Fibroblast of villous mesenchyme (primary cell): ENCODE measurements around the gene STEAP3. TPM values are rescaled to one million over a fixed set of nuclear protein-coding genes. Genes with fewer than 3 reads are reported as not detected.

Experiments used
- DNase-seq: peaks from one replicate; pipeline ENCODE4 v3.0.0-alpha.2; 2010; ENCODE audit warnings: low read depth
- H3K4me3 ChIP-seq: 2 replicates; pipeline ENCODE4 v1.5.1; 2011; ENCODE audit warnings: low read depth, mild to moderate bottlenecking, low read length
- CTCF ChIP-seq: IDR thresholded peaks from 2 replicates; pipeline ENCODE4 v1.5.1; 2012; ENCODE audit warnings: low read depth, mild to moderate bottlenecking, low read length; ENCODE audit not compliant: insufficient read depth
- total RNA-seq: library from RNA; depleted of rRNA; stranded (reverse); fragments of >200 nt; gene quantifications from 2 replicates; pipeline ENCODE4 v1.2.3, GENCODE V29; 2012

Gene STEAP3
- total RNA-seq, 1 donor = 17.7 TPM

GRCh38 chr2:119250718-119251290, 27.2 kb downstream of the STEAP3 start:
- H3K4me3 ChIP-seq = no peak overlapping the region
- DNase-seq = no peak
- no peak for TF ChIP-seq CTCF

- no peak for TF ChIP-seq CTCF
- H3K4me3 ChIP-seq = no peak overlapping the region
- DNase-seq = no peak
Measured at GRCh38 chr2:119251652-119252051, 28.0 kb downstream of the STEAP3 start.

DNA sequence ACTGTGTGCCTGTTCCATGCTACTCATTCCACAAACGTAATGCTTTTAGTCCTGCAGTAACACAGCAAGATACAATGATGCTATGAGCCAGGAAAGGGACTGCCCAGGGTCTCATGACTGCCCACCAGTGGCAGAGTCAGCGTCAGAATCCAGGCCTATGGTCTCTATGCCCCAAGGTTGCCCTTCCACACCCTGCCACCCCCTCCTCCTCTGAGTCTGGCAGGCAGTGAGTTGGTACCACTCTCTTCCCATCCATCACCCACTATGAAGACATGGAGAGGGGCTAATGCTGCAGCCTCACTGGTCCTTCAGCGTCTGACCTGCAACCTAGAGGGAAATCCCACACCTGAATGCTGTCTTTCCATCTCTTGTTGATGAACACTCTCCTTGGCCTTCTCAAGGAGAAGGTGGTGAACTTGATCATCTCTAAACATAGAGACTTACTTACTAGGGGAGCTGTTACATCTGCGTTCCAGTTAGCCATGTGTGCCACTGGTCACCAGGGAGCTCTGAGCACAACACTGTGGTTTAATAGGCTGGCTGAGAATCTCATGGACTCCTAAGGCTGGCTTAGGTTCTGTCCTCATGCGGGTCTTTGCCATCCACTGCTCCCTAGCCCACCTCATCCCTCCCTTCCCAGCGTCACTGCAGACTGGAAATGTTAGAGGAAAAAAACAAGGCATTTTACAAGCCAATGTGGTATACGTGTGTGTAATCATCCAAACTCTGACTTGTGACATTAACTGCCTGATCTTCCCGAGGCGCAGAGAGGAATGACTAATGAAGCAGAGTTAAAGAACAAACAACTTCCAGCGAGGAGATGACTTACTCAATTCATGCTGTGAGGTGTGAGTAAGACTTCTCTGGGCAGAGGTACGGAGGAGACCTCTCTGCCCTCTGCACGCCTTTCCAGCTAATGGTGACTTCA, 28.8 kb downstream of the STEAP3 start:
- H3K4me3 ChIP-seq = no peak overlapping the region
- DNase-seq = peak; percentile 97
- TF ChIP-seq CTCF = no peak

- peak; percentile 75 for DNase-seq
- TF ChIP-seq CTCF = no peak
- H3K4me3 ChIP-seq = no peak overlapping the region
Measured at GRCh38 chr2:119253114-119253702, 29.6 kb downstream of the STEAP3 start.

DNA sequence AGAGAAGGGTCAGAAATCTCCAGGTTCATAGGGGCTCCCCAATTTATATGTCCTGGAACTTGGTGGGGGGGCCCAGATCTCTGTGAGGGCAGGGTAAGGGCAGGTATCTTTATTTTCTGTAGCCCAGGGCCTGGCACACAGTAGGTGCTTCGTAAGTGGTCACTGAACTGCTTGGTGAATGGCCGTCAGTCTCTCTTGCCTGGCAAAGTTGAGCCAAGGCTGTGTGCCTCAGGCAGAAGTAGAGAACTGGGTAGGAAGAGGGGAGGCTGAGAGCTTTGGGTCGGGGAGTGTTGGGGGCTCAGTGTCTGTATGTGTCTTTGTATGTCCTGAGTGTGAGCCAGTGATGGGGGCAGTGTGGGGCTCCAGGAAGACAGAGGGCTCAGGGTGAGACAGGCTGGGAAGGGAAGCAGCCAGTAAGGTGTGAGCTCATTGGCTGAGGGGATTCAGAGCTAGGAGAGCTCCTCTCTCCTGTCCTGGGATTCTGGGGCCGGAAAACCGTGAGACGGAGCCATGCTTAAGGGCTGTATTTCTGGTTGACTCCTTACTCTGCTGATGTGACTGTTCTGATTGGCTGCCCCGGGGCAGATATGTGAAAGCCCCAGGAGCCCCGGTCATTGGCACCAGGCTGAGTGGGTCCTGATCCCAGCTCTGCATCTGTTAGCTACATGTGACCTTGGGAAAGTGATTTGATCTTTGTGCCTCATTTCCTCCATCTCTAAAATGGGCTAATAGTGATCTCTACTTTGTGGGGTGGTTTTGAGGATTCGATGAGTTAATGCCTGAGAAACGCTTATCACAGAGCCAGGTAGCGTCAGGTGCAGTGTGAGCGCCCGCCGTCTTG, 30.3 kb downstream of the STEAP3 start:
- DNase-seq = no peak
- no peak overlapping the region for H3K4me3 ChIP-seq
- TF ChIP-seq CTCF = no peak

GRCh38 chr2:119254601-119255080, 31.0 kb downstream of the STEAP3 start:
- DNase-seq = no peak
- TF ChIP-seq CTCF = no peak

More at GRCh38 chr2:119254601-119255080, 31.0 kb downstream of the STEAP3 start:
- no peak overlapping the region for H3K4me3 ChIP-seq
